ENCODE data around the gene FLCN. TPM values are rescaled to one million over a fixed set of nuclear protein-coding genes. Genes with fewer than 3 reads are reported as not detected.

The FLCN gene
- total and polyA plus RNA-seq, 10 of the 15 experiments (the other 5 are each of a cell fraction or from before 2014, with no cell fraction given): 1.1 to 24.7 (median 10.4) TPM

DNA sequence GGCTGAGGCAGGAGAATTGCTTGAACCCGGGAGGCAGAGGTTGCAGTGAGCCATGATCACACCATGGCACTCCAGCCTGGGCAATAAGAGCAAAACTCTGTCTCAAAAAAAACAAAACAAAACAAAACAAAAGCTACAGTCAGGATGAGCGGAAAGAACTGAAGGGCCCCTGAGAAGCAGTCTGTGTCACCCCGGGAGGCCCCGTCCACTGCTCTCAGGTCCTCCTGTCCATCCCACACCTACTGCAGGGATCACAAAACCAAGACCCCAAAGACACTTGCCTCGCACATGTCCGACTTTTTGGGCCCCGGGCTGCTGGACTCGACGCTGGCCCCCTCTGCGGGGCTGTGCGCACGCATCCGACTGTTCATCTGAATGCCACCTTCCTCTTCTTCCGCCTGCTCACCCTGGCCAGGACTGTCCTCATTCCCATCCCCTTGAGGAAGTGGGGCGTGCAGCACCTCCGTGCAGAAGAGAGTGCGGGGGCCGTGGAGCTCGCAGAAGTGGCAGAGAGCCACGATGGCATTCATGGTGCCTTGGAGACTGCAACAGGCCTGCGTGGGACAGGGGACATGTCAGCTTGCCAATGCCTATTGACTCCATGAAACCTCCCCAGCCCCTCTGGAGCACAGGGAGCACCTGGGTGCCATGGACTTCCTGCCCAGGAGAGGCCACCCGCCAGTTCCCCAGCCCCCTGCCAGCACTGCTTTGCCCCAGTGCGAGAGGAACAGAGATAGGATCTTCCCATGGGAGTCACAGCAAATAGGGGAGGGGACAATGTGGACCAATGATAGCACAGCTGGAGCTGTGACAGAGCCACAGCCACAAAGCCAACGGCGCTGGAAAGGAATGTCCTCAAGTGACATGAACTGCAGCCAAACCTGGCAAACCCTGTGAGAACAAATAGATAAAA is 9.1 kb downstream of the FLCN start:
- POLR2A ChIA-PET: no interaction called here
- H2AFZ ChIP-seq (ENCODE audit: control insufficient read depth, low read depth, low read length): no peak overlapping the region
- H3K9me3 ChIP-seq (replicated peaks; ENCODE audit: control insufficient read depth, insufficient read depth, low read length): no peaks in the 10 kb centered on the region
- TF ChIP-seq TCF7 (IDR thresholded peaks at IDR 0.05; ENCODE audit: borderline replicate concordance) (no peak), ASH2L (IDR thresholded peaks at IDR 0.05; ENCODE audit: borderline replicate concordance, low read depth) (no peak), MYB (IDR thresholded peaks at IDR 0.05; ENCODE audit: borderline replicate concordance, low read depth, low read length) (no peak), KAT2A (conservative IDR thresholded peaks at IDR 0.05; ENCODE audit: control insufficient read depth, low read depth, low read length) (no peak), EP300 (IDR thresholded peaks at IDR 0.05; ENCODE audit: borderline replicate concordance in 1 of 2, control insufficient read depth in 1 of 2, low read depth in 2 of 2, low read length in 2 of 2) (no peak), ATF7 (IDR thresholded peaks at IDR 0.05; ENCODE audit: low read depth) (no peak), POLR2A (IDR thresholded peaks at IDR 0.05; ENCODE audit: low read depth, low read length) (no peak)
- TF ChIP-seq, protein P1, sequence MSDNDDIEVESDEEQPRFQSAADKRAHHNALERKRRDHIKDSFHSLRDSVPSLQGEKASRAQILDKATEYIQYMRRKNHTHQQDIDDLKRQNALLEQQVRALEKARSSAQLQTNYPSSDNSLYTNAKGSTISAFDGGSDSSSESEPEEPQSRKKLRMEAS (IDR thresholded peaks at IDR 0.05; ENCODE audit: low read depth, low read length): no peak
- TF ChIP-seq, protein P2, sequence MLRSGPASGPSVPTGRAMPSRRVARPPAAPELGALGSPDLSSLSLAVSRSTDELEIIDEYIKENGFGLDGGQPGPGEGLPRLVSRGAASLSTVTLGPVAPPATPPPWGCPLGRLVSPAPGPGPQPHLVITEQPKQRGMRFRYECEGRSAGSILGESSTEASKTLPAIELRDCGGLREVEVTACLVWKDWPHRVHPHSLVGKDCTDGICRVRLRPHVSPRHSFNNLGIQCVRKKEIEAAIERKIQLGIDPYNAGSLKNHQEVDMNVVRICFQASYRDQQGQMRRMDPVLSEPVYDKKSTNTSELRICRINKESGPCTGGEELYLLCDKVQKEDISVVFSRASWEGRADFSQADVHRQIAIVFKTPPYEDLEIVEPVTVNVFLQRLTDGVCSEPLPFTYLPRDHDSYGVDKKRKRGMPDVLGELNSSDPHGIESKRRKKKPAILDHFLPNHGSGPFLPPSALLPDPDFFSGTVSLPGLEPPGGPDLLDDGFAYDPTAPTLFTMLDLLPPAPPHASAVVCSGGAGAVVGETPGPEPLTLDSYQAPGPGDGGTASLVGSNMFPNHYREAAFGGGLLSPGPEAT (IDR thresholded peaks at IDR 0.05; ENCODE audit: low read depth): no peak
- TF ChIP-seq, protein P3, sequence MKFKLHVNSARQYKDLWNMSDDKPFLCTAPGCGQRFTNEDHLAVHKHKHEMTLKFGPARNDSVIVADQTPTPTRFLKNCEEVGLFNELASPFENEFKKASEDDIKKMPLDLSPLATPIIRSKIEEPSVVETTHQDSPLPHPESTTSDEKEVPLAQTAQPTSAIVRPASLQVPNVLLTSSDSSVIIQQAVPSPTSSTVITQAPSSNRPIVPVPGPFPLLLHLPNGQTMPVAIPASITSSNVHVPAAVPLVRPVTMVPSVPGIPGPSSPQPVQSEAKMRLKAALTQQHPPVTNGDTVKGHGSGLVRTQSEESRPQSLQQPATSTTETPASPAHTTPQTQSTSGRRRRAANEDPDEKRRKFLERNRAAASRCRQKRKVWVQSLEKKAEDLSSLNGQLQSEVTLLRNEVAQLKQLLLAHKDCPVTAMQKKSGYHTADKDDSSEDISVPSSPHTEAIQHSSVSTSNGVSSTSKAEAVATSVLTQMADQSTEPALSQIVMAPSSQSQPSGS (IDR thresholded peaks at IDR 0.05; ENCODE audit: low read length): no peak
- ATAC-seq (no peak), DNase-seq (ENCODE audit: low read depth, low spot score) (no peak), FAIRE-seq (no peak)
- H3K4me1 ChIP-seq (ENCODE audit: control insufficient read depth, insufficient read depth, low read length): no peaks in the 10 kb centered on the region
- SMC1A ChIA-PET (ENCODE audit: uncharacterized antibody, unreplicated experiment): no interaction called here
- H3K9ac ChIP-seq (ENCODE audit: control insufficient read depth, insufficient read depth, low read length): no peak overlapping the region
- H3K79me2 ChIP-seq (ENCODE audit: control insufficient read depth, insufficient read depth, low read length): no peaks in the 10 kb centered on the region
- no TSS peak for BruUV-seq (replicated peaks)
- RAD21 ChIA-PET (ENCODE audit: unreplicated experiment): no interaction called here
- in situ Hi-C loops (cut with MboI): no loop called here
- intact Hi-C loops (cut with micrococcal nuclease; ENCODE audit: unreplicated experiment): no loop called here
- no peak overlapping the region for H3K4me3 ChIP-seq
- H3K36me3 ChIP-seq (ENCODE audit: control insufficient read depth in 2 of 2, insufficient read depth in 2 of 2, low read length in 1 of 2): peaks cover 22 to 29% of the 10 kb centered on the region in 2 experiments
- CTCF ChIA-PET: interaction anchor here (0.6 kb wide), 1 partner anchor 342 kb away, joined by 4 read pairs; no protein-coding TSS in a partner anchor
- no peak overlapping the region for H3K27ac ChIP-seq (ENCODE audit: control insufficient read depth, insufficient read depth)
- no peaks in the 10 kb centered on the region for H3K27me3 ChIP-seq (replicated peaks in 1 of 2; ENCODE audit: control insufficient read depth in 2 of 2, insufficient read depth in 2 of 2, low read length in 1 of 2)
- no peaks in the 10 kb centered on the region for H4K20me1 ChIP-seq (ENCODE audit: control insufficient read depth, insufficient read depth)
- no peak overlapping the region for H3K4me2 ChIP-seq (ENCODE audit: control insufficient read depth, insufficient read depth)
- 94% methylated on average over 25 of the region's 25 CpGs for WGBS (ENCODE audit: insufficient coverage, insufficient replicate concordance, low lambda C conversion rate, missing lambda C conversion rate)
